ENCODE results near the gene CREB5.

The CREB5 gene

DNA sequence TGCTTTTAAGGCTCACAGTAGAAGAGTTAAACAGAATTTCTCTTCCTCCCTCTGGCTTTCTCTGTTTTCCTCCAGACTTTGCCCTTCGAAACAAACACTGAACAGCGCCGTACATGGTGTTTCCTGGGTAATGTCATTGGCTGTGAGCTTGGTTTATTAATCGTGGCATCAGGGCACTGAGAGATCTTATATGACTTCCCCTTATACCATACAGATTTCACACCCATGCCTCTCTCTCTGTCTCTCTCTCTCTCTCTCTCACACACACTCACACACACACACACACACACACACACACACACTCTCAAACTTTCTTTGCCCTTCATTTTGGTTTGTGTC, 195.5 kb downstream of the CREB5 start:
- TF ChIP-seq POLR2AphosphoS5 (IDR thresholded peaks at IDR 0.05; ENCODE audit: low read depth, low read length) (no peak), FOXP2 (optimal IDR thresholded peaks at IDR 0.05; ENCODE audit: borderline replicate concordance, extremely low read depth, extremely low read length, insufficient read depth) (no peak), REST (IDR thresholded peaks at IDR 0.05; ENCODE audit: insufficient read depth in 1 of 2, low read depth in 2 of 2, low read length in 2 of 2) (no peak), TAF1 (IDR thresholded peaks at IDR 0.05; ENCODE audit: borderline replicate concordance, insufficient read depth, low read length) (no peak), SIN3A (IDR thresholded peaks at IDR 0.05; ENCODE audit: borderline replicate concordance, insufficient read depth, low read length) (no peak)

DNA sequence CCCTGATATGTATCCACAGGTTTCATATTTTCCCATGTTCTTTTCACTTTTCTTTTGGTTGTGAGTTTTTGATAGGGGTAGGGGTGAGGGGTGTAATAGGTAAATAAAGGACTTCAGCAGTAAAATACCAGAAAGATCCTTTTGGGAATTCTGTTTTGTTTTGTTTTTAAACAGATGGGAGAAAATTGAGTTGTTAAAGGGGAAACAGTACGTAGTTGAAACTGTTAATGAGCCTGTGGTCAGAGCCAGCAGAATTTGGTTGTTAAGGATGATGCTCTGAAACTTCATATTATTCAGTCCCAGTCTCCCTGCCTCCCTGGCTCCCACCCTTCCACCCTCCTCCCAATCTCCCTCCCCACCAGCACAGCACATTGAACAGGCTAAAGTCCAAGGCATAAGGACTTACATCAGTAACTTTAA, 195.9 kb downstream of the CREB5 start:
- no peak for TF ChIP-seq FOXP2 (optimal IDR thresholded peaks at IDR 0.05; ENCODE audit: borderline replicate concordance, extremely low read depth, extremely low read length, insufficient read depth)
- TF ChIP-seq TAF1 (IDR thresholded peaks at IDR 0.05; ENCODE audit: borderline replicate concordance, insufficient read depth, low read length): no peak
- TF ChIP-seq POLR2AphosphoS5 (IDR thresholded peaks at IDR 0.05; ENCODE audit: low read depth, low read length): no peak
- TF ChIP-seq SIN3A (IDR thresholded peaks at IDR 0.05; ENCODE audit: borderline replicate concordance, insufficient read depth, low read length): no peak
- no peak for TF ChIP-seq REST (IDR thresholded peaks at IDR 0.05; ENCODE audit: insufficient read depth in 1 of 2, low read depth in 2 of 2, low read length in 2 of 2)

GRCh38 chr7:28608731-28609130, 196.4 kb downstream of the CREB5 start:
- TF ChIP-seq FOXP2 (optimal IDR thresholded peaks at IDR 0.05; ENCODE audit: borderline replicate concordance, extremely low read depth, extremely low read length, insufficient read depth) (no peak), POLR2AphosphoS5 (IDR thresholded peaks at IDR 0.05; ENCODE audit: low read depth, low read length) (no peak), REST (IDR thresholded peaks at IDR 0.05; ENCODE audit: insufficient read depth in 1 of 2, low read depth in 2 of 2, low read length in 2 of 2) (no peak), TAF1 (IDR thresholded peaks at IDR 0.05; ENCODE audit: borderline replicate concordance, insufficient read depth, low read length) (no peak), SIN3A (IDR thresholded peaks at IDR 0.05; ENCODE audit: borderline replicate concordance, insufficient read depth, low read length) (no peak)

DNA sequence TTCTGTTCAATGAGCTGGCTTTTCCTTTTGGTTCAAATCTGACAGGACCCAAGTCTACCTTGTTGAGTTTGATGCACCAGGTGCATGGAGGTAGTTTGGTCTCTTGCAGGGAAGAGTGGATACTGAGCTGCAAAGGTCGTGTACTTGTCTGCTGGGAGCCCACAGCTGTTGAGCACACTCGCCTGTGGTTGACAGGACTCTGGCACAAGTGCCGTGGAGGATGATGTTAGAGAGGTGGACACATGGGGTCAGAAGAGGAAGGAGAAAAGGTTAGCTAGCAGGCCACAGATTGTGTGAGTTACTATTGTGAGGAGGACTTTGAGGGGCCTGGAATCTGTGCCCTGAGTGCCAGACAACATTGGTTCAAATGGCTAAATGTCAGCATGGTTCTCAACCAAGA, 197.3 kb downstream of the CREB5 start:
- TF ChIP-seq POLR2AphosphoS5 (IDR thresholded peaks at IDR 0.05; ENCODE audit: low read depth, low read length) (no peak), TAF1 (IDR thresholded peaks at IDR 0.05; ENCODE audit: borderline replicate concordance, insufficient read depth, low read length) (no peak), FOXP2 (optimal IDR thresholded peaks at IDR 0.05; ENCODE audit: borderline replicate concordance, extremely low read depth, extremely low read length, insufficient read depth) (no peak), SIN3A (IDR thresholded peaks at IDR 0.05; ENCODE audit: borderline replicate concordance, insufficient read depth, low read length) (no peak), REST (IDR thresholded peaks at IDR 0.05; ENCODE audit: insufficient read depth in 1 of 2, low read depth in 2 of 2, low read length in 2 of 2) (no peak)

DNA sequence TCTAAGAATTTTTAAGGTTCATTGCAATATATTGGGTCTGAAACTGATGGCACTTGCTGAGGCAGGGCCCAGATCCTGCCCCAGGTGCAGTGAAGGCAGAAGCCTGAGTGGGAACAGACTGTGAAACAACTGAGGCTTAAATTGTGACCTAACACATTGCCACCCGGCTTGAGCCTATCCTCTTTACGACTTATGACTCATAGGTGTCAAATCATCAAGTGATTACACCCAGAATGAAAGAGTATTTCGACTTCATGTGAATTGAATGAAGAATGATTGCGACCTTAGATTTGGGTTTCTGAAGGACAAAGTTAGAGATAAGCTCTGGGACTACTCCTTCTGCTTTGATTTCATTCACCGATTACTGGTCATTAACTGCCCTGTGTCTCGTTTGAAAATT, 200.9 kb downstream of the CREB5 start:
- no peak for TF ChIP-seq TAF1 (IDR thresholded peaks at IDR 0.05; ENCODE audit: borderline replicate concordance, insufficient read depth, low read length)
- no peak for TF ChIP-seq REST (IDR thresholded peaks at IDR 0.05; ENCODE audit: insufficient read depth in 1 of 2, low read depth in 2 of 2, low read length in 2 of 2)
- TF ChIP-seq POLR2AphosphoS5 (IDR thresholded peaks at IDR 0.05; ENCODE audit: low read depth, low read length): no peak
- TF ChIP-seq FOXP2 (optimal IDR thresholded peaks at IDR 0.05; ENCODE audit: borderline replicate concordance, extremely low read depth, extremely low read length, insufficient read depth): no peak
- no peak for TF ChIP-seq SIN3A (IDR thresholded peaks at IDR 0.05; ENCODE audit: borderline replicate concordance, insufficient read depth, low read length)
